Measurements from ENCODE around the gene CEP112. TPM values are rescaled to one million over a fixed set of nuclear protein-coding genes. Genes with fewer than 3 reads are reported as not detected.

Gene CEP112
- total and polyA plus RNA-seq, 9 of the 15 experiments (the other 6 are each of a cell fraction or from before 2014, with no cell fraction given), result 0.84 TPM; not detected in 8

- BruUV-seq (replicated peaks), result no TSS peak
- H3K79me2 ChIP-seq (ENCODE audit: control insufficient read depth, insufficient read depth, low read length), result no peaks in the 10 kb centered on the region
- H3K9me1 ChIP-seq (ENCODE audit: control insufficient read depth, insufficient read depth, low read length), result no peaks in the 10 kb centered on the region
- FAIRE-seq, result no peak
- H3K36me3 ChIP-seq (ENCODE audit: control insufficient read depth, insufficient read depth, low read length), result no peaks in the 10 kb centered on the region
- no peak overlapping the region for H3K4me2 ChIP-seq (ENCODE audit: insufficient read depth, low read length)
- H4K20me1 ChIP-seq (replicated peaks; ENCODE audit: control insufficient read depth, insufficient read depth, low read length), result no peaks in the 10 kb centered on the region
- no peaks in the 10 kb centered on the region for H3K27me3 ChIP-seq (ENCODE audit: control insufficient read depth in 2 of 2, insufficient read depth in 2 of 2, low read length in 2 of 2)
- DNase-seq (ENCODE audit: extremely low read depth in 1 of 4, low spot score in 3 of 4), result no peak
- ChIA-PET POLR2A (no interaction called here), CTCF (ENCODE audit: low intra/inter-chr PET ratio) (no interaction called here)
- in situ Hi-C loops (cut with MboI), result no loop called here
- H3K9me3 ChIP-seq (replicated peaks; ENCODE audit: control insufficient read depth, insufficient read depth, low read depth, low read length), result no peaks in the 10 kb centered on the region
- H3K4me1 ChIP-seq (replicated peaks in 1 of 2; ENCODE audit: control insufficient read depth in 2 of 2, insufficient read depth in 2 of 2, low read length in 2 of 2), result no peaks in the 10 kb centered on the region
- no peak for ATAC-seq
- no peak overlapping the region for H3K4me3 ChIP-seq
- no peak overlapping the region for H3K9ac ChIP-seq (ENCODE audit: insufficient read depth in 1 of 2, low read depth in 2 of 2, low read length in 2 of 2)
- WGBS (ENCODE audit: insufficient coverage, low coverage, missing lambda C conversion rate), result 0% methylated on average over 2 of the region's 2 CpGs
- intact Hi-C loops (cut with micrococcal nuclease), result no loop called here
- H3K27ac ChIP-seq (ENCODE audit: extremely low read depth, low read depth, low read length), result no peak overlapping the region
- no peak overlapping the region for H2AFZ ChIP-seq (ENCODE audit: low read depth, low read length)
- TF ChIP-seq L3MBTL2 (IDR thresholded peaks at IDR 0.05) (no peak), CBX8 (IDR thresholded peaks at IDR 0.05; ENCODE audit: borderline replicate concordance, extremely low read depth, low read depth, low read length, poor library complexity, severe bottlenecking) (no peak), KDM4B (IDR thresholded peaks at IDR 0.05; ENCODE audit: borderline replicate concordance in 2 of 2, low read depth in 1 of 2) (no peak), MEF2D (tag; conservative IDR thresholded peaks at IDR 0.05; ENCODE audit: low read depth) (no peak), MYNN (IDR thresholded peaks at IDR 0.05) (no peak), MYNN (CRISPR knock-in tag; IDR thresholded peaks at IDR 0.05) (no peak), ZNF655 (CRISPR knock-in tag; IDR thresholded peaks at IDR 0.05) (no peak), ZBTB7A (IDR thresholded peaks at IDR 0.05; ENCODE audit: borderline replicate concordance, control insufficient read depth, low read depth, low read length) (no peak), MAFF (IDR thresholded peaks at IDR 0.05; ENCODE audit: low read length) (no peak), CSDE1 (IDR thresholded peaks at IDR 0.05) (no peak), CEBPZ (IDR thresholded peaks at IDR 0.05; ENCODE audit: borderline replicate concordance, low read depth, low read length) (no peak), HMBOX1 (IDR thresholded peaks at IDR 0.05) (no peak), ARID3A (IDR thresholded peaks at IDR 0.05; ENCODE audit: borderline replicate concordance, low read depth, low read length) (no peak), HMG20A (CRISPR knock-in tag; conservative IDR thresholded peaks at IDR 0.05) (no peak)
Observed at GRCh38 chr17:65994114-65994513, 197.8 kb downstream of the CEP112 start.
